ENCODE measurements around the gene PHF20.

DNA sequence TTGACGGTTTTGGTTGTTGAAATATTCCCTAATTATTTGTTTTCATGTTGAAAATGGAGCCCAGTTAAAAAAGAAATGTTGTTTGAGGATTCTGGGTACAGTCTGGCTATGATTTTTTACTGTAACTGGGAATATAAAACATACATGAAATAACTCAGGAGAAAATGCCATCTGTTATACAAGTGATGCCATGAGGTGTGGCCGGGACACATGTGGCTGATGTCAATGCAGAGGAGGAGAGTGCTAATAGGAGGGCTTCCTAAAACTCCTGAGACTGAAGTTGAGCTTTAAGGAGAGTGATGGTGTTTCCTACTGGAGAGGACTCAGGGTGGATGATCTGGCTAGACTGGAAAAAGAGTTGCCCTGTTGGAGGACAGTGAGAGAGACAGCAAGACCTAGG, 169.8 kb downstream of the PHF20 start:
- TF ChIP-seq POLR2A (IDR thresholded peaks at IDR 0.05) = no peak
- TF ChIP-seq, protein P1, sequence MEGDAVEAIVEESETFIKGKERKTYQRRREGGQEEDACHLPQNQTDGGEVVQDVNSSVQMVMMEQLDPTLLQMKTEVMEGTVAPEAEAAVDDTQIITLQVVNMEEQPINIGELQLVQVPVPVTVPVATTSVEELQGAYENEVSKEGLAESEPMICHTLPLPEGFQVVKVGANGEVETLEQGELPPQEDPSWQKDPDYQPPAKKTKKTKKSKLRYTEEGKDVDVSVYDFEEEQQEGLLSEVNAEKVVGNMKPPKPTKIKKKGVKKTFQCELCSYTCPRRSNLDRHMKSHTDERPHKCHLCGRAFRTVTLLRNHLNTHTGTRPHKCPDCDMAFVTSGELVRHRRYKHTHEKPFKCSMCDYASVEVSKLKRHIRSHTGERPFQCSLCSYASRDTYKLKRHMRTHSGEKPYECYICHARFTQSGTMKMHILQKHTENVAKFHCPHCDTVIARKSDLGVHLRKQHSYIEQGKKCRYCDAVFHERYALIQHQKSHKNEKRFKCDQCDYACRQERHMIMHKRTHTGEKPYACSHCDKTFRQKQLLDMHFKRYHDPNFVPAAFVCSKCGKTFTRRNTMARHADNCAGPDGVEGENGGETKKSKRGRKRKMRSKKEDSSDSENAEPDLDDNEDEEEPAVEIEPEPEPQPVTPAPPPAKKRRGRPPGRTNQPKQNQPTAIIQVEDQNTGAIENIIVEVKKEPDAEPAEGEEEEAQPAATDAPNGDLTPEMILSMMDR (IDR thresholded peaks at IDR 0.05) = no peak
